GM19397 (cell line): ENCODE data around the gene SLC4A1.

Experiments
- ATAC-seq: cut with Tn5 transposase; IDR thresholded peaks from one replicate; pipeline ENCODE4 v1.9.1; 2021; ENCODE audit warnings: mild to moderate bottlenecking, moderate library complexity; ENCODE audit not compliant: unreplicated experiment

Gene SLC4A1

GRCh38 chr17:44221862-44222111 lies 46.1 kb downstream of the SLC4A1 start:
- ATAC-seq: no peak

GRCh38 chr17:44221084-44221861 lies 46.7 kb downstream of the SLC4A1 start:
- ATAC-seq: no peak

- ATAC-seq: peak; percentile 5
Measured at GRCh38 chr17:44220213-44221083, 47.5 kb downstream of the SLC4A1 start.

- peak; percentile 14 for ATAC-seq
Measured at GRCh38 chr17:44219616-44220212, 48.2 kb downstream of the SLC4A1 start, which contains the start of gene UBTF. Gene UBTF (minus strand): TSS chr17:44219675. CDS start chr17:44218229, 1,446 bp downstream.

GRCh38 chr17:44219108-44219615 lies 48.8 kb downstream of the SLC4A1 start:
- peak; percentile 39 for ATAC-seq

GRCh38 chr17:44218344-44219107 lies 49.4 kb downstream of the SLC4A1 start:
- ATAC-seq: peak; percentile 35

- no peak for ATAC-seq
Measured at GRCh38 chr17:44217738-44218343, 50.1 kb downstream of the SLC4A1 start.

- ATAC-seq: no peak
Measured at GRCh38 chr17:44216694-44217093, 51.2 kb downstream of the SLC4A1 start.

- ATAC-seq: no peak
Measured at GRCh38 chr17:44216173-44216572, 51.8 kb downstream of the SLC4A1 start.

- ATAC-seq: no peak
Measured at GRCh38 chr17:44214896-44215295, 53.0 kb downstream of the SLC4A1 start.

GRCh38 chr17:44214230-44214494 lies 53.8 kb downstream of the SLC4A1 start:
- no peak for ATAC-seq

- no peak for ATAC-seq
Measured at GRCh38 chr17:44213403-44214229, 54.3 kb downstream of the SLC4A1 start.

- no peak for ATAC-seq
Measured at GRCh38 chr17:44212507-44213402, 55.2 kb downstream of the SLC4A1 start.

GRCh38 chr17:44211281-44212265 lies 56.4 kb downstream of the SLC4A1 start:
- ATAC-seq: no peak

- peak; percentile 69 for ATAC-seq
Measured at GRCh38 chr17:44210342-44211192, 57.4 kb downstream of the SLC4A1 start.

GRCh38 chr17:44209786-44210341 lies 58.1 kb downstream of the SLC4A1 start:
- no peak for ATAC-seq
